GM19240 (cell line): ENCODE results near the gene RBKS.

ENCODE experiments used
- DNase-seq: peaks from one replicate; pipeline ENCODE4 v3.0.0; 2011; ENCODE audit warnings: low spot score; ENCODE audit not compliant: insufficient read length

The RBKS gene

DNA sequence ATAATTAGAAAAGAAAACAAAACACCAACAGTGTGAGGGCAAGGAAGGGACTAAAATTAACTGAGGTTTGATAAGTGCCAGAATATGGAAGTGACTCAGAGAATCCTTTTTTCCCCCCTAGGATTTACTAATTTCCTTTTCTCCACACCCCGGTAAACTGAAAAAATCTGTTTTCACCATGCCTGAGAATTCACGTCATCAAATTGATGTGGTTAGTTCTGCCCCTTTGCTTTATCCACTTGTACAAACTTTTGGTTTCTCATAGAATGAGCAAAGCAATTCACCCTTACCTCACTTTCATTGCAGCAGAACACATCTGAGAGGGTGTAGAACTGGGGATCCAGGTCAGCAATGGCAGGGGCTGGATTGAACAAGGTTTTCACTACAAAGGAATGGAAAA is 57.8 kb downstream of the RBKS start:
- DNase-seq: no peak

DNA sequence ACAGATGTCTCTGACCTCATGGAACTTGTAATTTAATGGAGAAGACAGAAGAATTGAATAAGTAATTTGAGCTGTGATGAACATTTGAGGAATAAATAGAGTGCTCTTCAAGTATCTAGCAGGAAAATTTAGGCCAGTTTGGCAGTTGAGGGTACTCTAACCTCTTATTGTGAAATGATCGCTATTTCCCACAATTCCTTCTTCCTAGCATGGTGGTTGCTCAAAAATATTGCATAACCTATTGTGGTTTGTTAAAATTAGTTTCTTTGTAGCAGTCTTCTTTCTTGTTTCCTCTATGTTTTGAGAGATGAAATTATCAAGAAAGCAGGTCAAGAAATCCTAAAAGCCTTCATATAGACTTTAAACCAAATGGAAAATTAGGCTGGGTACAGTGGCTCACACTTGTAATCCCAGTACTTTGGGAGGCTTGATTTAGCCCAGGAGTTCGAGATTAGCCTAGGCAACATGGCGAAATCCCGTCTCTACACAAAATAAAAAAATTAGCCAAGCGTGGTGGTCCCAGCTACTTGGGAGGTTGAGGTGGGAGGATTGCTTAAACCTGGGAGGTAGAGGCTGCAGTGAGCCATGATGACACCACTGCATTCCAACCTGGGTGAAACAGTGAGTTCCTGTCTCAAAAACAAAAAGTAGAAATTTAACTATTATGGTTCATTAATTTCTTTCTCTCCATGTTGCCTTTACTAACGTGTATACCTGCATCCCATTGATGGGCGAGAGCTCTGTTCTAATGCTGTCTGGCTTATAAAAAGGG is 58.7 kb downstream of the RBKS start:
- DNase-seq: no peak

DNA sequence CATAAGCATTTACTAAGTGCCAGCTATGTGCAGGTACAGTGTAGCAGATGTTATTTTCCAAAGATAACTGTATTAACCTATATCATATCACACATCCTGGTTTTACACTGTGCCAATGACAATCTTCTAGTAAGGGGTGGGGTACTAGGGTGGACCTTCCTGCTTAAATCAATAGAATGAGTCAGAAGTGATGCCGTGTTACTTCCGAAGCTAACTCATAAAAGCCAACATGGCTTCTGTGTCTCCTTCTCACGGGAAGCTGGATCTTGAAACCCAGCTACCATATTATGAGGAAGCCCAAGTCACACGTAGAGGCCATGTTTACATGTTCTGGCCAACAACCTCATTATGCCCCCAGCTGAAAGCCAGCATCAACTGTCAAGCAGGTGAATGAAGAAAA is 59.5 kb downstream of the RBKS start:
- no peak for DNase-seq

DNA sequence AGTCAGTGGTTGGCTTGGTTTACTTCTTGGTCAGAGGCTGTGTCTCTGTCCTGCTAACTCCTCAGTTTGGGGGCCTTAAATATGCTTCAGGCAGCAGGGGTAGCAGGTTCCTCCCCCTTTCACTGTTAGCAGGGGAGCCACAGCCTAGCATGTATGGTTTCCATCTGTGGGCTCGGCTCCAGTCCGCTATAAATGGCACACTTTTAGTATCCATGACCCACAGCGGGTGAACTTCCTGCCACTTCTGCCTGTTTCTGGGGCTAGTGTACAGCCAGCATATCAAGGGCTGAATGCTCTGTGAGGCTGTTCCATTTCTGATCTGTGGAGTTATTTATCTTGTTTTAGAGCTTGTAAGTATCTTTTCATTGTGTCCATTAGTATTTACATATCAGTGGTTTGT is 60.4 kb downstream of the RBKS start:
- no peak for DNase-seq

DNA sequence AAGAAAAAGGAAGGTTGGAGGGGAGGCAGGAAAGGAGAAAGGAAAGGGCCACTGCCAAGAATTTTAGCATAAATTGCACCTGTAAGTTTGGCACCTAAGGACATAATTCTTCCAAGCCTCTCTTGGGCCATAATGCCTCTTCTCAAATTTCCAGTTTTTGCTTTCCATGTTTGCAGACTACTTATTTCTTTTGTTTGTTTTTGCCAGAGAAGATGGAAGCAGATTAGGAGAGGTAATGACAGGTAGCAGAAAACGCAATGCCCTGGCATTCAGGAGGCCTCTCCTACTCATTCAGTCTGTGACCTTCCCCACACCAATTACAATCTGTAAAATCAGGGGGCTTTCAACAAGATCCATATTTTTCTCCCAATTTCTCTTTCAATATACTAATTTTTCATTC is 61.9 kb downstream of the RBKS start:
- no peak for DNase-seq

DNA sequence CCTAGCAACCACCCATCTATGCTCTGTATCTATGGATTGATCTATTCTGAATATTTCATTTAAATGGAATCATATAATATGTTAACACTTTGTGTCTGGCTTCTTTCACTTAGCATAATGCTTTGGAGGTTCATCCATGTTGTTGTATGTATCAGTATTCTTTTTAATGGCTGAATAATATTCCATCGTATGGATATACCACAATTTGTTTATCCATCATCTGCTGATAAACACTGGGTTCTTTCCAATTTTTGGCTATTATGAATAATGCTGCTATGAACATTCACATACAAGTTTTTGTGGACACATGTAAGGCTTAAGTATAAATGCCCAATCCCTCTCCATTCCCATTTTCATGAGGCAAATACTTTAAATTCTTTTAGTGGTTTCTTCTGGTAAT is 65.8 kb downstream of the RBKS start:
- DNase-seq: no peak

DNA sequence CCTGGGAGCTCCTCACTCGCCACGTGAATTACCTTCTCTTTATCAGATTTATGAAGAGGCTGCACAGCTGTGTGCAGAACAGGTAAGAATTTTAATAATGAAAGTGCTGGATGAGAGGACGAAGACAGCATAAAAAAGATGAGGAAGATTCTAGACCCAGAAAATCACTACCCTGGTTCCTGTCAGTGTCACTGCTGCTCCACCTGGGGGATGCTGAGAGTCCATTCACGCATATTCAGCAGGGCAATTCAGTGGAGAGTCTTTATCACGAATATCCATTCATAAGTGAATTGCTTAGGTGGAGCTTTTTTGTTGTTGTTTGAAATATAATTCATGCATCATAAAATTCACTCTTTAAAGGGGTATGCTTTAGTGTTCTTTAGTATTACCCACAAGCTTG is 66.6 kb downstream of the RBKS start:
- DNase-seq: no peak

DNA sequence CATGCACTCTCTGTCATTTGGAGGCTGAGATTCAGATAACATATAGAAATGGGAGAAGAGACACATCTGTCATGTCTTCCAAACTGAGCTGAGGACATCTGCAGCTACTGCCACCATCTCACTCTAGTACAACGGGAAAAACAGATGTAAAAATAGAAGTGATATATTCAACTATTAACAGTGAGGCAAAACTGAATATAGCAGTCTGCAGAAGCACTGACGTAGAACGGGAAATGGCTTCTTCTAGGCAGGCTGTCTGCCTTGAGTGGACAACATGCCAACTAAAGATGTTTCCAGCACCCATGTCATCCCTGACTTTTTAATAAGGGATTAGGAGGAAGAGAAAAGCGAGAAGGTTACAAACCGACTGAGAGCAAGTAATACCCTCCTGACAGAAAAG is 67.1 kb downstream of the RBKS start:
- no peak for DNase-seq

DNA sequence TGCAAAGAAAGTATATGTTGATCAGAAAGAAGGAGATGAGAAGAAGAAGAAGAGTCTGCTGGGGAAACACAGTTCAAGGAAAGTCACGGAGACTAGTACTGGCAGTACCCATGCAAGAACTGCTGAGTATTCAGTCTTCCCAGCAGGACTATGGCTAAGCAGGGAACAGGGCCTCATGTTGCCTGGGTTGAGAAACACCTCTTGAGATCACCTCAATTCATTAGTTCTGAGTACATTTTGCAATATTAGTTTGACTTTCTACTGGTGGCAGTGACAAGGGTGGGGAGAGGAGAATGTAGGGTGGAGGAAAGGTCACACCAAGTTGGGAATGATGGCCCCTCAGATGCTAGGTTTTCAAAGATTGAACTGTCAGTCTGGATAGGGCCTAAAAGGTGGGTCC is 68.1 kb downstream of the RBKS start:
- DNase-seq: no peak

DNA sequence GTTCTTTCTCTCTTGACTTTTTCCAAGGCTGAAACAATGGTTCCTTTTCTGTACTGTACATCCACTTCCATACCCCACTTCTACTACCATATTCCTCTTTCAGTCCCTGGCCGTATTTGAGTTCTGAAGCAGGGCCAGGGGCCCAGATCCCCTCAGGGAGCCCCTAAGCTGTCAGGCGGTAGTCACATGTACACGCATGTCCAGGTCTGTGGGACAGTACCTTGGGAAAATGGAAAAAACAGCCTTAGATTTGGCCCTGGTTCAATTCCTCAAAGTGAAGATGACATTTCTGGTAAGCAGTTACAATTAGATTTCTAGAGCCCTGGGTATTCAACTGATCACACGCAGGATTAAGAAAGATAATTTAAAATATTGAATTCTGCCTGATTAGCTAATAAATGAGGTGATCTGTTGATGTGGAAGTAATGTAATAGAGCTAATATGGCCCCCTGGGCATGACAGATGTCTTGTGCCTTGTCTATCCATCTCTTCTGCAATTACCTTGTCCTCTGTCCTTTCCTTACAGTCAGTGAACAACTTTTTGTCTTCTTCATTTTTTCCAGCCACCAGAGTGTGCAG is 74.2 kb downstream of the RBKS start:
- no peak for DNase-seq

DNA sequence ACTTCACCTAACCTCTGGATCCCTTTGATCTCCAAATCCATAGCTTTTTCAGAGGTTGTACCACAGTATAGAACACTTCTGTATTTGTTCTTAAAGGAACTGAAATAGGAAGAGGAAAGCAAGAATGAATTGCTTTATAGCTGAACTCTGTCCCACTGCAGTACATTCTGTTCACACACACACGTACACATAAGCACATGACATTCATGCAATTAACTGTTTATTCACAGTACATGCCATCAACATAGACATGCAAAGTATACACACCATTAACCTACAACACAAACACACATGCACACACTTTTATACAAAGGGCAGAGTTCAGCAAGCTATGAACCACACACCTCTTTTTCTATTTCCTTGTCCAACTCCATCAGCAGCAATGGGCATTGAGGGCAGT is 75.4 kb downstream of the RBKS start:
- no peak for DNase-seq

DNA sequence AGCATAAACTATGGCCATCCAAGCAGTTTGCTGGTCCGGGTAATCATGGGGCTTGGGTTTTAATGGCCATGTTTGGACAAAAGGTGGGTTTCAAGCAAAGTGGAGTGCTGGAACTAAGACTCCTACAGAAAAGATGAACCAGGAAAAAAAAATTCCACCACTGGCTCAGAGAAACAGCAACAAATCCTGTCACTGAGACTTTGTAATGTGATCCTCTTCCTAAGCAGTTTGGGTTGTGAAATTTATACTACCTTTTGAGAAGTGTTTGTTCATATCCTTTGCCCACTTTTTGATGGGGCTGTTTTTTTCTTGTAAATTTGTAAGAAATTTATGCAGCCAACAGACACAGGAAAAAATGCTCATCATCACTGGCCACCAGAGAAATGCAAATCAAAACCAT is 78.4 kb downstream of the RBKS start:
- DNase-seq: no peak

DNA sequence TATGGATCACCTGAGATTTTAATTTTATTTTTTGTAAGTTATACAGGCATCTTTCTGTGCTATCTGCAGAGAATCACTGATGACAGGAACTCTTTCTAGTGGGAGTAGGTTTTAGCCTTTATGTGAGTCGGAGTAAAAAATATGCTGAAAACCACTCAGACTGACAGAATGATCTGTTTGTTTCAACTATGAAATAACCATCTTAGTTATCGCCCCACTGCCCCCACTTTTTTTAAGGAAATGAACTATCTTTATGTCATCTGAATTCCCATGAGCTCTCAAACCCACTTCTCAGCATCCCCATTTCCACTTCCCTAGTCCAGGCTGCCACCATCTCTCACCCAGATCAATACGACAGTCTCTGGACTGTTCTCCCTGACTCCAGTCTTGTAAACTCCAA is 79.7 kb downstream of the RBKS start:
- no peak for DNase-seq

DNA sequence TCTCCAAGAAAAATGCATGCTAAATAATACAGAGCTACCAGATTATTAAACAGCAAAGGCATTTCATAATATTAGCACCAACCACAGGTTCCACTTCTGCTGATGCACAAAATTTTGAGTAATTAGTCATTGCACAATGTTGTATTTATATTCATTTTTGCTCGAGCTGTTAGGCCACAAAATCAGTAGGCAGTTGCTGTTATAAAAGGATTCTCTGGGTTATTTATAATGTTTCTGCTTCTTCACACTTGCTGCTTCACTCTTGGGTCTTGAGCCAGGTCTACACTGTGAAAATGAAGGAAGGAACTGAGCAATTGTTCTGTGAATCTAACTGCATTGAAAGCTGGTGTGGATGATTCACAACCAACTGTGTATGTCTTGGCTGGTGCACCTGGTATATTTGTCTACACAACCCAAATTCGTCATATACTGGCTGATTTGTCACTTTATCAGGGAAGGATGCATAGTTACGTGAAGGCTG is 80.4 kb downstream of the RBKS start:
- DNase-seq: no peak

DNA sequence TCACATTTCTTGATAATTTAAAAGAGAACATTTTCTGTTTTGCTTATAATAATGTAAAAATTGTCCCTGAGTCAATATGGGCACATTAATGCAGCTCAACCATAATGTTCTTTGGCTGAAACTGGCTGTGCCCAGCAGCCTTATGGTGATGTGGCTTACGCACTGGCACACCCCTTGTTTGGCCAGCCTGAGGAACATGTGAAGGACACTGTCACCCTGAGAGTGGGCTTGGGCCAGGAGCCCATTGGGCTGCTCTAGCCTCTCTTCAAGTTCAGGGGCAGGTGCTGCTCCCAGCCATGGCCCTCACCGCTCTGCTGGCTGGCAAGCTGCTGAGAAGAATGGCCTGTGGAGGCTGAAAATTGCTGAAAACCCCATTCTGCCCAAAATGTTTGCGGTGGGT is 81.2 kb downstream of the RBKS start:
- DNase-seq: no peak

DNA sequence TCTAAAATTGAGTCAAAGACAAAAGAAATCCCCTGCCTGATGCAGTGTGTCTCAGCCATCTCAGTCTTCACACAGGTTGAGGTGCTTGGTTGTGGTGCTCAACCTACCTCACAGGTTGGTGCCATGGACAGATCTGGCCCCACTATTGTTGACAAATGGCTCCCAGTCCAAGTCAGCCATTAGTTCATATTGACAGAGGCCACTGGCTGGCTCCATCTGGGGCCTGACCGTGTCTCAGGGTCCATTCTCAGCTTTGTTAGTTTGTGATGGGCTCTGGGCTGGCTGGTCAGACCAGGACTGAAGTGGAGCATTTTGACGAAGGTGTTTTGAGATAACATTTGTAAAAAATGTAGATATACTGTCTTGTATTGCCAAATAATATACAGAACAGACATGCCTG is 81.8 kb downstream of the RBKS start:
- DNase-seq: no peak

DNA sequence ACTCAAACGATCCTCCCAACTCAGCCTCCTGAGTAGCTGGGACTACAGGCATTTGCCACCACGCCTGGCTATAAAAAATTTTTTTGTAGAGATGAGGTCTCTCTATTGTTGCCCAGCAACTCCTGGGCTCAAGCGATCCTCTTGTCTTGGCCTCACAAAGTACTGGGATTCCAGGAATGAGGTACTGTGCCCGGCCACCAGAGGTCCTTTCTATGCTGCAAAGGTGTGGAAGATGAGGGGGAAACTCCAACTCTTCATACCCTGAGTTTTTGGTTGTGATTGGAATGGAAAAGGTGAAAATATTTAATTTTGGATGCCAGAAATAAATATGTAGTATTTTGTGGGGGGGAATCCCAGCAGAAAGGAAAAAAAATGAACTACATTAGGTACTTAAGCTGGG is 82.7 kb downstream of the RBKS start:
- DNase-seq: no peak

DNA sequence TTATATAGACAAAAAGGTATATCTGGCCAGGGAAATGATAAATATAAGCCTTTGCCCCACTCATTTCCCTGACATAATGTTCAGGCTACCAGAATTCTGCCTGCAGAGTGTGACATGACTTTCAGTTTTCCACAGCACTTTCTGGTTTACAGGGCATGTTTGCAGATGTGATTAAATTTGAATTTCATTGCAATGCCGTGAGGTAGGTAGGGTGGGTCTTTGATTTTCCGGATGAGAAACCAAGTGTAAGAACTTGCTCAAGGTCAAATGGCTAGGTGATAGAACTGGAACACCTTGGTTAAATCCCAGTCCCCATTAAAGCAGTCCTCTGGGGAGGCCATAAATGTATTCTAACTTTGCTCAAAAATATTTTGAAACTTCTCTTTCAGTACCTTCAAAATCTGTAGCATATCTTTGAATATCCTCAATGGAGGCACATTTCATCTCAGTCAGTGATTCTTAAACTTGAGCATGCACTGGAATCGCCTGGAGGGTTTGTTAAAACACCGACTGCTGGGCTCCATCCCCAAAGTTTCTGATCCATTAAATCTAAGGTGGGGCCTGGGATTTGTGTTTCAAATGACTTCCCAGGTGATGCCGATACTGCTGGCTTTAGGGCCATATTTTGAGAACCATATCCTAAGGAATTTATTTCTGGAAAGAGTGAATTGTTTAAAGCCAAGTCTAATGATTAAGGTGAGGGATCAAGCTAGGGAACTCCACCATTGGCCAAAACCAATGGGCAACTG is 83.7 kb downstream of the RBKS start:
- no peak for DNase-seq

DNA sequence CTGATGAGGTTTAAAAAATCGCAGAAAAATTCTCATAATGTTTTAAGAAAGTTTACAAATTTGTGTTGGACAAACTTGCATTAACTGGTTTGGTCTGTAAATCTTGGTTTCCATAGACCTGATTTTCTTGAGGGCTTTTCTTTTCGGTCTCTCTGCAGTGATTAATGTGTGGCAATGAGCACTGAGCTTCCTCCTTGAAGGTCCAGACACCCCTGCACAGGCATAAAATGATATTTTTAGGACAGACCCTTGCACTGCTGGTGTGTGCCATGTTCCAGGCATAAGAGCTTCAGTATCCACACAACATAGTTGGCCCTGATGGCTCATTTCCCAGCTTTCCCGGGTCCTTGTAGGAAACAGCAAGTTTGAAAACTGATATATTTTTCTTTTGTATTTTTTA is 85.0 kb downstream of the RBKS start:
- DNase-seq: no peak

DNA sequence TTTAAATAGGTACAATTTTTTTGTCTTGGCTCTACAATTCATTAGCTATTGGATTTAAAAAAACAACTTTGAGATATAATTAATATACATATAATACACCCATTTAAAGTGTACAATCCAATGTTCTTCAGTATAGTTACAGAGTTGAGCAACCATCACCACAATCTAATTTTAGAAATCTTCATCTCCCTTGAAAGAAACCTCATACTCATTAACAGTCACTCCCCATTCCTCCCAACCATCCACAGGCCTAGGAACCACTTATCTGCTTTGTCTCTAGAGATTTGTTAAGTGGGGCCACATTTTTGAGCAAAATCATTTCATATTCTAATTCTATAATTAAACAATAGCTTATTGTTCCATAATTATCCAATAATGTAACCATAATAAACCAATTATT is 86.0 kb downstream of the RBKS start:
- DNase-seq: no peak

DNA sequence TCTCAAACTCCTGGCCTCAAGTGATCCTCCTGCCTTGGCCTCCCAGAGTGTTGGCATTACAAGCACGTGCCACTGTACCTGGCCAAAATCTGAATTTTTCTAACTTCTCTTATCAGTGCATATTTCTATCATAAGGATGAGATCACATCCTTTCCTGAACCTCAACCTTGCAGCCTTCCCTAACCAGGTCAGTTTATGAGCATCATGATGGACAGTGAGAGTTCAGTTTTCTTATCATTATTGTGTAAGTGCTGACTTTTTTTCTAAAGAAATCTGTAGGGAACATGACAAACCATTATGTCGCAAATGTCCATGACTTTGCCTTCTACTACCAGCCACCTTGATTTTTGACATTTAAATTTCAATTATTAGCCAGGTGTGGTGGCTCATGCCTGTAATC is 87.1 kb downstream of the RBKS start:
- DNase-seq: no peak

DNA sequence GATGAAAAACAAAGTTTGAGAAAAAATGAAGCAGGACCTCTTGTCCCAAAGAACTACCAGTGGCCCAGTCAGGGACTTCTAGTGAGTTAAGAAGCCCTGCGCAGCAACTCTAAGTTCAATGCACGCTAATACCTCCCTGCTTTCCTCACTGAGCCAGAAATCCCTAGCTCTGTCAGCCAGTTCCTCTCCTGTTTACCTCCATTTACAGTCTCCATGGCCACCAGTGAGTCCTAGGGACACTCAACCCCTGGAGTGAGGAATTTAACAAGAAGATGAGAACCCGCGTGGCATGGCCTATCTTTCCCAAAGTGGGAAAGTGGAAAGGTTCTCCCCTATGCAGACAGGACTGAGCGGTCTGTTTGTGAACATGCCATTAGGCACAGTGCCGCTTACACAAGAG is 87.6 kb downstream of the RBKS start:
- DNase-seq: no peak

DNA sequence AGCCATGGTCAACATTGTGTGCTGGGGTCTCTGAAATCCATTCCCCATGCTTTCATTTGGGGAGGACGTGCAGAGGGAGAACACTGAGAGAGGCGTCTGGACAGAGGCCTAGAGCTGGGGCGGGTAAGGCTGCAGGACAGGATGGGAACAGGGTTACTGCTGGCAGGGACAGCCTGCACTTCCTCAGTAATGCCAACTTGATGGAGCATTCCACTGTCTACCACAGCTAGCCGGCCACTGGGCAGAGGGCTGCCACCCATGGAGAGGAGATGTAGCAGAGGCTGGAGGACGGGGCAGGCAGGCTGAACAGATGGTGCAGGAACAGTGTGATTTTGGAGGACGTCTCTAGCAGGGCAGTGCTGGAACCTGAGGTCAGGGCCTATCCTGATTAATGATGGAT is 89.3 kb downstream of the RBKS start:
- no peak for DNase-seq
